ENCODE results near the gene IPPK.

The IPPK gene

GRCh38 chr9:92655896-92656536 lies 13.9 kb downstream of the IPPK start:
- no peak for DNase-seq

GRCh38 chr9:92655366-92655765 lies 14.6 kb downstream of the IPPK start:
- DNase-seq: no peak

DNA sequence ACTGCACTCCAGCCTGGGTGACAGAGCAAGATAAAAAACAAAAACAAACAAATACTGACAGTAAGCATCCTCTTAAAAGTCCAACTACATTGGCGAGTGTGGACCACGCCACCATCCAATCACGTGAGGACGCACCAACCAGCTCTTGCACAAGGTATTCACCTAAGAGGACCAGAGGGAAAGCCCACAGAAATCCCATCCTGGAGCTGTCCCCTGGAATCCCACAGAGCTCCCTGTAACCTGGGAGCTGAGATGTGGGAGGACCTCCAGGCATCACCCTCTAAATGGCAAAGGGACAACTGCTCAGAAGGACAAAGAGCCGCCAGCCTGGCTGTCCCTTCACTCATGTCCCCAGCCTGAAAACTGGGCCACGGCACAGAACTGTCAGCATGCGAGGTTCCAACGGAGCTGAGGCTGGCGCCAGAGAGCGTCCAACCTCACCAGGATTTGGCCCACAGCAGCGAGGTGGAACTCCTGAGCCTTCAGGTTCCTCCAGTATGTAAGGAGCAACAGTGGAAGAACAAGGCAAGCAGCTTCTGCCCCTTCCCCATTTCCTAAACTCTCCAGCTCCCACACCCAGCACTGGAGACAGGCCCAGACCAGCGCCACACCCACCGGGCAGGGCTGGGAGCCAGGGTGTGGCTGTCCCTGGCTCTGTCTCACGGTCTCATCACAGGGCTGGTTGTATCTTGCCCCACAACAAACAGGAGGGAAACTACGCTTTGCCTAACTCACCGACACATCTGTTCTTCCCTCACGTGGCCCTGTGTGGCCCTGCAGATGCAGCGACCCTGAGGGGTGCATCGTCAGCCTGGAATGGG lies 15.2 kb downstream of the IPPK start:
- DNase-seq: no peak

GRCh38 chr9:92652461-92652860 lies 17.5 kb downstream of the IPPK start:
- DNase-seq: no peak

DNA sequence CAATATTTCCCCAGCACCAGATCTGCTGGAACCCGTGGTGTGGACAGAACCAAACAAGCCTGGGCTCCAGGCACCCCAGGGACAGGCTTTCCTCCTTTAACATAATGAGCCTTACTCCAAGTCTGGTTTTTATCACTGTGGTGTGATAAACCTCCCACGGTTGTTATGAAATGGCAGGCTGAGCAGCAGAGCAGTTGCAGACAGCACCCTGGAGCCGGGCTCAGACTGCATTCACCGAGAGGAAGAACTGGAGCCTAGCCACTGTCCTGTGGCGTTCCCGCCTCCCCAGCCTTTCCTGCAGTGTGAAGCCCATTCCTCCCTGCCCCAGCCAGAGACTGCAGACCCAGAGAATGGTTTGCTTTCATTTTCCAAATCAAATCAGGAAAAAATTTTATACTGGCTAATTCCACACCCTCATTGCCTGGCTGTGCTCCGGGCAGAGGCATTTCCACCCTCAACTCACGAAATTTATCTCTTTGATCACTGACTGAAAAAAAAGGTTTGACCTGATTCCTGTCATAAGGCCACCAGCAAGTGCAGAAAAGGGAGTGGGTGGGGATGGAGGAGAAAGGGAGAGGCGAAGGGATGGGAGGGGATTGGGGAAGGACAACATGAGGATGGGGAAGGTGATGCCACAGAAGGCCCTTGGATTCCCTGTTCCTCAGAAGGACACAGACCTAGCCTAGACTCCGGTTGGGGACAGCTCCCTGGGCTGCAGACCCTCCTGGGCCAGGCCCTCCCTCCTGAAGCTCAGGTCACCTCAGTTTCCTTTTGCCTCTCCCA lies 18.9 kb downstream of the IPPK start:
- no peak for DNase-seq

- no peak for DNase-seq
Observed at GRCh38 chr9:92650296-92650695, 19.6 kb downstream of the IPPK start.

DNA sequence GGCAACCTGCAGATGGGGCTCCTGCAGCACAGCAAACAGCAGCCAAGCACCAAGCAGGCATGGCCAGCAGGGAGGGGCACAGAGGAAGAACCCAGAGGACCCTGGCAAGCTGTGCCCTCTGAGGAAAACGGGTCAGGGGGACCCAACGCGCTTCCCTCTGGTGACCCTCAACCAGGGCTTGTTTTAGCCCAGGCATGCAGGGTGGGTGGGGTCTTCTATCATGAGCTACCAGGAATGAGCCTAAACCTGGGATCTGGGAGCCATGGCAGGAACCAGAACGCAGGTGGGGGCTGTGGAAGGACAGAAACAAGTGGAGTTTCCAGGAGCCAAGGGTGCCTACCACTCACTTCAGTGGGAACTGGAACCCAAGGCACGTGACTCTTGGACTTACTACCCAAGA lies 20.9 kb downstream of the IPPK start:
- no peak for DNase-seq

DNA sequence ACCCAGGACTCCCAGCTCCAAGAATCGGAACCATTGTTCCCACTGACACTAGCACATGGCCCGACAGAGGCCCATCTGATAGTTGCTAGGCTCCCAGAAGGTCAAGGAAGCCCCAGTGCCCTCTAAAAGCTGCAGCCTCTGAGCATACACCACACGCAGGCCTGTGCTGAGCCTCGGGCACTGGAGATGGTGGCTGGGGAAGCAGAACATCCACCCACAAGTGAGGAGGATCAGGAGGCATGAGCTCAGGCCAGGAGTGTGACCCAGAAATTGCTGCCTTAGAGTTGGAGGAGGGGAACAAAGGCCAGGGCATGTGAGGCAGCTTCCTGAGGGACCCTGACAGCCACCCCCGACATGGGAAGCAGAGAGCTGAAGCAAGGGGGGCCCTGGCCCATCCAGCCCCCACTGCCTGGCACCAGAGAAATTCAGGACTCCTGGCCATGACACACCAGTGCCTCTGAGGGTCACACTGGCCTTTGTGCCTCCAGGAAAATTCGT lies 21.4 kb downstream of the IPPK start:
- DNase-seq: no peak

DNA sequence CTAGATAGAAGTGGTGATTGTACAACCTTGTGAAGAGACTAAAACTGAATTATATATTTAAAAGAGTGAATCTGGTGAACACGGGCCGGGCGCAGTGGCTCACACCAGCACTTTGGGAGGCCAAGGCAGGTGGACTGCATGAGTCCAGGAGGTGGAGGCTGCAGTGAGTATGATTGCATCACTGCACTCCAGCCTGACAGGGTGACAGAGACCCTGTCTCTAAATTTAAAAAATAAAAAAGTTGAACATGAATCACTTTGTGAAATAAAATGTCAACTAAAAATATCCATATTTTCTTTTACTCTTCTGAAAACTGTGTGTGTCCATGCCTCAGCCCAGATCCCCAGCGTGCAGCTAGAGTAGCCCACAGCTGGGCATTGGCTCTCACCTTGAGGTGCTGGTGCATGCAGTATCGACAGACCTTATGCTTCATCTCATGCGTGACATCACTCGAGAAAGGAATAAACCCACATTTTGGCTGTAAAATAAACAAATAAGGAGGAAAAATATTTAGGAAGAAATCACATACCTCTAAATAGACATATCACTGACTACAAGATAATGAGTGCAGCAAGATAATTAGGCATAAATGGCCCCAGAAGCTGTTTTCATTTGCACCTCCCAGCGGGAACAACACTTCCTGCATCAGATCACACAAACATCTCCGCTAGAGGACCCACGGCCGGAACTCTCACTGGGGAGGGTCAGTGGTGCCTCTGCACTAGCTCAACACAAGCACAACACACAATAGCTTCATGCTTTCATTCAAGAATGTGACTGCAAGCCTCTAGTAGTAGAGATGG lies 22.1 kb downstream of the IPPK start:
- no peak for DNase-seq

- DNase-seq: no peak
Observed at GRCh38 chr9:92645041-92645440, 24.9 kb downstream of the IPPK start.

DNA sequence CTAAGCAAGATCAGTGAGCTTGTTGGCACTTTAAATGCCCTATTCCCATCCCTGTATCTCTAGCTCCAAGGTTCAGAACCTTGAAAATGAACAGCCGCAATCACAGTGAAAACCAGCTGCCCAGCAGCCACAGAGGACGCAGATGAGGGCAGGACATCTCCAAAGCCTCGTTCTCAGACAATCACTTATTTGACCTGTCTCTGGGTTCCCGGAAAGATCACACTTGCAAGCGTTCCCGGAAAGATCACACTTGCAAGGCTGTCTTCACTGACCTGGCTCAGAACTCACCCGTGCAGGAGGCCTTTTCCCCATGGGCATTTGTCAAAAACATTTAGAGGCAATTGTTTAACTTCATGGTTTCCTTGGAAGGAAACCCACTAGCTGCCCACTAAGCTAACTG lies 25.7 kb downstream of the IPPK start:
- no peak for DNase-seq

- DNase-seq: no peak
Observed at GRCh38 chr9:92642564-92642963, 27.4 kb downstream of the IPPK start.

GRCh38 chr9:92642041-92642451 lies 27.9 kb downstream of the IPPK start:
- DNase-seq: no peak

GRCh38 chr9:92641092-92641809 lies 28.7 kb downstream of the IPPK start:
- DNase-seq: no peak

DNA sequence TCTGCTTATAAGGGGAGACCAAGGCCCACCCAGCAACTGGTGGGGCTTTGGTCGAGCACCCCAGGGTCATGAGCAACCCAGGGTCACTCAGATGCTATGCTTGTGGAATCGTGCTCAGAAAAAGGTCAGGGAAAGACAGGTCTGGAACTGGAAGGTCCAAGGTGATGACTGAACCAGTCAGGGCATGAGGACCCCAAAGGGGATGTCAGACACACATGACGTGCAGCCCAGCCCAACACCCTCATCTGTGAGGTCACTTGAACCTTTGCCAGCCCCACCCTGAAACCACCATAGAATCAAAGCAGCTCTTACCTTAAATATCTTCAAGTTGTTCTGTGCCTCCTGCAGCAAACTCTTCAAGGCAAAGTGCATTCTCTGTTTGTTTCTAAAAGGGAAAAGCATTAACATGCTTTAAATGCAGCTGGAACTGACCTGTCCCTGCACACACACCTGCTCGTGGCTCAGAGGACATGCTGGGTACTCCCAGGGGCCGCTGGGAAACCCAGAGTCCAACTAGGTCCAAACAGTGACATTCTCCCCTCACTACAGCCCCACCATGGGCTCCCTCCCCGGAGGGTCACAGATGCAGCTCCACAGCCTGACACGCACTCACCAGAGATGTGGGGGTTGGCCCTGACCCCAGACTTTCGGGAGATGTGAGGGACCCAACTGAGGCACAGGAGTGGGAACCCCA lies 29.4 kb downstream of the IPPK start:
- DNase-seq: no peak

- no peak for DNase-seq
Observed at GRCh38 chr9:92639791-92640271, 30.1 kb downstream of the IPPK start.

DNA sequence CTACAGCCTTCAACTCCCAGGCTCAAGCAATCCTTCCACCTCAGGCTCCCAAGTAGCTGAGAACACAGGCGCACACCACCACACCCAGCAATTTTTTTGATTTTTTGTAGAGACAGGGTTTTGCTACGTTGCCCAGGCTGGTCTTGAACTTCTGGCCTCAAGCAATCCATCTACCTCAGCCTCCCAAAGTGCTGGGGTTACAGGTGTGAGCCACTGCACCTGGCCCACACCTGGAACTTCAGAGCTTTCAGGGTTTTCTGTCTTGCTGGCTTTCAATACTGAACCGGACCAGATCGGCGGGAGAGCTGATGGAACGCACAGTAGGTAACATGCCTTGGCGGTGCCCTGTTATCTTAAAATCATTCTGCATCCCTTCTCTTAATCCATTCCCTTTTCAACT lies 30.8 kb downstream of the IPPK start:
- DNase-seq: no peak

DNA sequence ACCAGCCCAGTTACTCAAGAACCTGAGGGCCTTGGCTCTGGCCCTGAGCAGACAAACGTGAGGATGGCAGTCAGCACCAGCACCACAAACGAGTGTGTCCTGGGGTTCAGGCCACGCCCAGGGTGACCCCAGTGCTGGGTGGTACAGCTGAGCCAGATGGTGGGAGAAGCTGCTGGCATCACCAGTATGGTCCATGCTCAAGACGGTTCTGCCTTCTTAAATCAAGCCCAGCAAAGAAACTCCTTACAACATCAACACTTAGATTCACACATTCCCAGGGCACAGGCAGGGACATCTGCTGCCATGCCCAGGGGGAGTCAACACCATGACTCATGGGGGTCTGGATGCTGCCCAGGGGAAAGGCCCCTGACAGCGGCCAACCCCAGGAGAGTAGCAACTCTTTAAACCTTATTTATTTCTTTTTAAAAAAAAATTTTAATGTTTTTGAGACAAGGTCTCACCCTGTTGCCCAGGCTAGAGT lies 31.3 kb downstream of the IPPK start:
- DNase-seq: no peak

DNA sequence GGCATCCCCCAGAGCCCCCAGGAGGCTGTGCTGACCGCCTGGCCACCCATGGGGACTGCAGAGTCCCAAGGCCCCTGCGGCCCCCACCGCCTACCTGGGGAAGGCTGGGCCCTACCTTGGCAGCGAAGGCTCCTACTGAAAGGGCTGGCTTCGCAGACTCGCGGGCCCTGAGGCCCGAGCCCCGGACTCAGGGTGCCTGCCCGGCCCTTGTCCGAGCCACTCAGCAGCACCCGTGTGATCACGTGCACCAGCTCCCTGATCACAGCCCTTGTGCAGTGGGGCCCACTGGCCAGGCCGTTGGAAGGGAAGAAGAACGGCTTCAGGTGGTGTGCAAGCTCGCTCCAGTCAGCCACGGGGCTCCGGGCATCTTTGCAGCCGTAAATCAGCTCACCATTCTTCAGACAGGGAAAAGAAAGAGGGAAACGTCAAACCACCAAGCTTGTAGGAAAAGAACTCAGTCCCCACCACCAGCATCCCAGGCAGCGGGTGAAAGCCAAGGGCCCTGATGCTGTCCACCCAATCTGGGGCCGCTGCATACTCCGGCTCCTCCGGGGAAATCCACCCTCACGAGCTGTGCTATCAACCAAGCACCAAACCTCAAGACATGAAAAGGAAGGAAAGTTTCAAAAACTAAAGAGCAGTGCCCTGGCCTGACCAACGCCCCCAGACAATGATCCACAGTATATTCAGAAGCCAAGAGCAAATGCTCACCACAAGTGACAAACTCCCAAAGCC lies 31.9 kb downstream of the IPPK start:
- no peak for DNase-seq

- DNase-seq: no peak
Observed at GRCh38 chr9:92637326-92637725, 32.6 kb downstream of the IPPK start.

Data from effector CD8-positive, alpha-beta T cell (primary cell).